K562 (cell line): ENCODE results near the gene LNPEP. TPM values are rescaled to one million over a fixed set of nuclear protein-coding genes. Genes with fewer than 3 reads are reported as not detected.

Source experiments
- ATAC-seq: fragments of 200-7000 bp; cut with Tn5 transposase; 3 replicates; pipeline ENCODE4 v1.9.1; 2020; ENCODE audit warnings: moderate library complexity
- BruUV-seq: library from RNA; stranded (reverse); fragments of 400-500 nt; replicated peaks from 2 replicates; lab custom pipeline; 2021; lab: Mats Ljungman, UMichigan
- CTCF ChIA-PET: fragments of 300-600 bp; formaldehyde crosslinking; extraction: SDS; loops from one replicate; lab custom pipeline; 2021; ENCODE audit warnings: low intra/inter-chr PET ratio; lab: Yijun Ruan, JAX
- POLR2A ChIA-PET: fragments of 300-600, 350-650 bp; sonication (Branson Sonifier 250); formaldehyde crosslinking; extraction: SDS; loops from one replicate; lab custom pipeline; 2021; ENCODE audit warnings: antibody characterized with exemption, inconsistent platforms; lab: Yijun Ruan, JAX
- DNase-seq, 4 experiments: peaks; one replicate each; pipeline versions ENCODE4 v3.0.0 to v3.0.0-alpha.2; 2011 to 2018; ENCODE audit warnings: low spot score in 3 of 4, mixed read lengths in 3 of 4; ENCODE audit errors: extremely low read depth in 1 of 4
- FAIRE-seq: peaks from 2 replicates; lab custom pipeline; 2011; peaks lifted over from hg19 to GRCh38; lab: Jason Lieb, UNC
- H2AFZ ChIP-seq: 2 replicates; pipeline ENCODE4 v1.6.0; 2011; ENCODE audit warnings: low read depth, low read length, control low read depth, inconsistent platforms
- H3K27ac ChIP-seq: fragments of 200-600 bp; 3 replicates; pipeline ENCODE4 v1.8.0; 2011; ENCODE audit warnings: low read depth, mild to moderate bottlenecking, control low read depth, inconsistent platforms, low read length, moderate library complexity, mixed read lengths; ENCODE audit errors: extremely low read depth
- H3K27me3 ChIP-seq, 2 experiments: fragments of 300-600 bp in 1 of 2; 2 replicates in 1 of 2; 3 replicates in 1 of 2; pipeline versions ENCODE4 v1.6.0 to v1.8.0; 2011; ENCODE audit warnings: inconsistent platforms in 2 of 2, low read length in 2 of 2, mild to moderate bottlenecking in 1 of 2, mixed read lengths in 1 of 2, moderate library complexity in 1 of 2; ENCODE audit not compliant: control insufficient read depth in 2 of 2, insufficient read depth in 2 of 2
- H3K36me3 ChIP-seq: fragments of 300-600 bp; 3 replicates; pipeline ENCODE4 v1.8.0; 2011; ENCODE audit warnings: mild to moderate bottlenecking, low read length, inconsistent platforms; ENCODE audit not compliant: control insufficient read depth, insufficient read depth
- H3K4me1 ChIP-seq, 2 experiments: fragments of 200-600 bp in 1 of 2; replicated peaks in 1 of 2; 2 replicates in 1 of 2; 3 replicates in 1 of 2; pipeline versions ENCODE4 v1.5.1 to v1.8.0; 2011; ENCODE audit warnings: inconsistent platforms in 2 of 2, low read length in 2 of 2, mild to moderate bottlenecking in 1 of 2, mixed read lengths in 1 of 2, moderate library complexity in 1 of 2; ENCODE audit not compliant: control insufficient read depth in 2 of 2, insufficient read depth in 2 of 2
- H3K4me2 ChIP-seq: 2 replicates; pipeline ENCODE4 v1.6.1; 2011; ENCODE audit warnings: low read length, control low read depth, inconsistent platforms, mixed read lengths; ENCODE audit not compliant: insufficient read depth
- H3K4me3 ChIP-seq: fragments of 200-600 bp; sonication (generic), shearing (Covaris generic); 2 replicates; pipeline ENCODE4 v1.5.1; 2016; ENCODE audit warnings: control low read depth, inconsistent platforms
- H3K79me2 ChIP-seq: fragments of 200-600 bp; 3 replicates; pipeline ENCODE4 v1.8.0; 2011; ENCODE audit warnings: low read length, inconsistent platforms; ENCODE audit not compliant: control insufficient read depth, insufficient read depth
- H3K9ac ChIP-seq, 2 experiments: 2 replicates each; pipeline versions ENCODE4 v1.6.0 to v1.6.1; 2011; ENCODE audit warnings: low read depth in 2 of 2, low read length in 2 of 2, control low read depth in 1 of 2, inconsistent platforms in 1 of 2, mild to moderate bottlenecking in 1 of 2, mixed read lengths in 1 of 2; ENCODE audit not compliant: insufficient read depth in 1 of 2
- H3K9me1 ChIP-seq: one replicate; pipeline ENCODE4 v1.6.0; 2011; ENCODE audit warnings: inconsistent platforms, mild to moderate bottlenecking, low read length, moderate library complexity; ENCODE audit not compliant: control insufficient read depth, insufficient read depth
- H3K9me3 ChIP-seq: replicated peaks from 2 replicates; pipeline ENCODE4 v1.5.1; 2011; ENCODE audit warnings: low read depth, low read length, inconsistent platforms; ENCODE audit not compliant: control insufficient read depth, insufficient read depth
- H4K20me1 ChIP-seq: replicated peaks from 2 replicates; pipeline ENCODE4 v1.6.1; 2011; ENCODE audit warnings: low read length, inconsistent platforms, mixed read lengths; ENCODE audit not compliant: control insufficient read depth, insufficient read depth
- CEBPB ChIP-seq: fragments of 450-650 bp; IDR thresholded peaks from 2 replicates; pipeline ENCODE4 v1.6.1; 2016; ENCODE audit warnings: missing genetic modification characterization, missing compliant biosample characterization
- FOSL1 ChIP-seq: fragments of 200-800 bp; sonication (Bioruptor generic); conservative IDR thresholded peaks from 2 replicates; pipeline ENCODE4 v1.6.1; 2016; ENCODE audit warnings: missing genetic modification characterization, missing compliant biosample characterization
- FOXA1 ChIP-seq: fragments of 450-650 bp; IDR thresholded peaks from 2 replicates; pipeline ENCODE4 v1.6.1; 2016; ENCODE audit warnings: mild to moderate bottlenecking, borderline replicate concordance
- KDM1A ChIP-seq, 2 experiments: fragments of 450-650 bp; IDR thresholded peaks; 2 replicates each; pipeline ENCODE4 v1.6.1; 2016; ENCODE audit warnings: mild to moderate bottlenecking in 2 of 2
- KDM4B ChIP-seq, 2 experiments: fragments of 450-650 bp in 1 of 2; sonication (generic) in 1 of 2; IDR thresholded peaks; 2 replicates each; pipeline ENCODE4 v1.6.1; 2016 to 2017; ENCODE audit warnings: borderline replicate concordance in 2 of 2, antibody characterized with exemption in 1 of 2, low read depth in 1 of 2, mild to moderate bottlenecking in 1 of 2
- POLR3G ChIP-seq: IDR thresholded peaks from 2 replicates; pipeline ENCODE4 v1.6.1; 2011; ENCODE audit not compliant: insufficient read length, insufficient replicate concordance; ENCODE audit errors: extremely low read depth
- RAD51 ChIP-seq: fragments of 450-650 bp; IDR thresholded peaks from 2 replicates; pipeline ENCODE4 v1.7.1; 2016; ENCODE audit warnings: low read depth, mild to moderate bottlenecking, borderline replicate concordance
- TAF1 ChIP-seq: IDR thresholded peaks from 2 replicates; pipeline ENCODE4 v1.6.1; 2011; ENCODE audit warnings: mild to moderate bottlenecking, low read length, moderate library complexity; ENCODE audit not compliant: insufficient read depth, control insufficient read depth, severe bottlenecking; ENCODE audit errors: extremely low read depth
- ZBTB1 ChIP-seq: sonication (generic); formaldehyde crosslinking; IDR thresholded peaks from 2 replicates; pipeline ENCODE4 v1.8.1; 2023; ENCODE audit warnings: missing genetic modification reagents, low read depth, mild to moderate bottlenecking, borderline replicate concordance
- ZBTB17 ChIP-seq: fragments of 450-650 bp; formaldehyde crosslinking; IDR thresholded peaks from 2 replicates; pipeline ENCODE4 v1.4.0; 2020; ENCODE audit warnings: mild to moderate bottlenecking
- ZNF324 ChIP-seq: fragments of 250-450 bp; sonication (Bioruptor Pico); IDR thresholded peaks from 2 replicates; pipeline ENCODE4 v1.4.0; 2020; ENCODE audit warnings: mild to moderate bottlenecking
- ZNF584 ChIP-seq: fragments of 200-800 bp; sonication (Bioruptor generic); IDR thresholded peaks from 2 replicates; pipeline ENCODE4 v1.6.1; 2016; ENCODE audit warnings: low read depth, mild to moderate bottlenecking, missing genetic modification characterization, missing compliant biosample characterization
- WGBS: fragments of 100-300 bp; shearing (Covaris generic); methylation state at CpG from one replicate; pipeline ENCODE4 v1.1.6; 2016; ENCODE audit warnings: low coverage, mixed read lengths; ENCODE audit not compliant: insufficient coverage; ENCODE audit errors: missing lambda C conversion rate; 5-methylcytosine and 5-hydroxymethylcytosine counted together
- in situ Hi-C: fragments of 300-500 bp; cut with MboI; formaldehyde crosslinking; loops from 4 replicates; pipeline ENCODE4 v1.15.0; 2018; ENCODE audit warnings: inconsistent platforms, mixed read lengths
- intact Hi-C: fragments of 100-400 bp; cut with micrococcal nuclease; formaldehyde crosslinking; loops from 2 replicates; pipeline ENCODE4 v1.14.2; 2022
- polyA plus RNA-seq, 8 experiments: library from polyadenylated mRNA; depleted of rRNA in 4 of 8; stranded (reverse) in 5 of 8; unstranded in 3 of 8; fragments of >200 nt; fragmentation: Nextera tagmentation in 2 of 8; fragmentation: Illumina TruSeq in 1 of 8; extraction: Ambion mirVana in 2 of 8; extraction: Trizol in 1 of 8; gene quantifications; 2 replicates each; pipeline versions ENCODE4 v1.2.1 to v1.2.3, GENCODE V29; 2011 to 2014; ENCODE audit warnings: inconsistent platforms in 1 of 8, missing spikeins in 1 of 8
- total RNA-seq, 7 experiments: library from RNA; depleted of rRNA in 6 of 7; stranded (reverse); fragments of >200 nt in 6 of 7; fragmentation: Illumina TruSeq in 2 of 7; extraction: Trizol in 2 of 7; gene quantifications; 2 replicates each; pipeline versions ENCODE4 v1.2.1 to v1.2.3, GENCODE V29; 2011 to 2021; ENCODE audit warnings: low replicate concordance in 1 of 7
- TF ChIP-seq, protein P1 (sequence below): fragments of 250-450 bp; sonication (Bioruptor Pico); IDR thresholded peaks from 2 replicates; pipeline ENCODE4 v1.8.0; 2022; ENCODE audit warnings: moderate library complexity, mild to moderate bottlenecking, inconsistent platforms
- TF ChIP-seq, protein P2 (sequence below): IDR thresholded peaks from 2 replicates; pipeline ENCODE4 v1.6.1; 2014; ENCODE audit warnings: antibody characterized with exemption
- TF ChIP-seq, protein P3 (sequence below), 2 experiments: fragments of 450-650 bp in 1 of 2; sonication (generic) in 1 of 2; formaldehyde crosslinking in 1 of 2; IDR thresholded peaks in 1 of 2; conservative IDR thresholded peaks in 1 of 2; 2 replicates each; pipeline versions ENCODE4 v1.6.1 to v1.8.1; 2016 to 2023; ENCODE audit warnings: mild to moderate bottlenecking in 2 of 2, moderate library complexity in 2 of 2, inconsistent platforms in 1 of 2, missing genetic modification reagents in 1 of 2

LNPEP gene
- total and polyA plus RNA-seq, 9 of the 15 experiments (the other 6 are each of a cell fraction or from before 2014, with no cell fraction given) = 2.6 to 27.9 (median 11.2) TPM

DNA sequence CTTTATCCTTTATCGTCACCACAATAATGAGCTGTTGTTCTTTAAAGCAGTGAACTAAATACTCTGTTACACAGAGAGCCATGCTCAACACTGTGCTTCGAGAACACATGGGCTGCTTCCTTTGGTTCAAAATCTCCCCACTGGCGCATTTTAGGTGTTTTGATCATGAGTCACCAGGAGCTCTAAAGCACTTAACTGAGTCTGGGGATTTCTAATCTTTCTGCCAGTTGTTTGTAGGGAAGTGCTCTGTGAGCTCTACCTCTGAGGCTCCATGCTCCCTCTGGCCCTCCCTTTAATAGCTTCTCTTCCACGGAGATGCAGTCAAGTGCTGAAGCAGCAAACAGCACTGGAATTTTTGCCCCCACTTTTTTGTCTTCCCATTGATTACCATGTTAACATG is 42.5 kb upstream of the LNPEP start:
- Histone ChIP-seq H3K9me3 (no peaks in the 10 kb centered on the region), H3K27ac (no peak overlapping the region), H3K4me3 (no peak overlapping the region), H3K27me3 (no peaks in the 10 kb centered on the region), H3K9ac (no peak overlapping the region), H4K20me1 (no peaks in the 10 kb centered on the region), H3K79me2 (no peaks in the 10 kb centered on the region), H3K4me1 (no peaks in the 10 kb centered on the region), H3K9me1 (no peaks in the 10 kb centered on the region), H3K4me2 (no peak overlapping the region), H2AFZ (0 out of 2 replicates have a peak overlapping the region, but pooled peaks have one; percentile 17), H3K36me3 (no peaks in the 10 kb centered on the region; the same call in 2 of the 3 replicates)
- ChIA-PET POLR2A (interaction anchor here (1.0 to 1.3 kb wide), 2 partner anchors 14 to 18 kb away, joined by 3 to 4 read pairs; no protein-coding TSS in a partner anchor), CTCF (no interaction called here)
- no peak for TF ChIP-seq ZBTB1
- no peak for TF ChIP-seq FOXA1
- no peak for TF ChIP-seq ZBTB17 (CRISPR knock-in tag)
- TF ChIP-seq, protein P1, sequence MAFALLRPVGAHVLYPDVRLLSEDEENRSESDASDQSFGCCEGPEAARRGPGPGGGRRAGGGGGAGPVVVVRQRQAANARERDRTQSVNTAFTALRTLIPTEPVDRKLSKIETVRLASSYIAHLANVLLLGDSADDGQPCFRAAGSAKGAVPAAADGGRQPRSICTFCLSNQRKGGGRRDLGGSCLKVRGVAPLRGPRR = no peak
- TF ChIP-seq, protein P2, sequence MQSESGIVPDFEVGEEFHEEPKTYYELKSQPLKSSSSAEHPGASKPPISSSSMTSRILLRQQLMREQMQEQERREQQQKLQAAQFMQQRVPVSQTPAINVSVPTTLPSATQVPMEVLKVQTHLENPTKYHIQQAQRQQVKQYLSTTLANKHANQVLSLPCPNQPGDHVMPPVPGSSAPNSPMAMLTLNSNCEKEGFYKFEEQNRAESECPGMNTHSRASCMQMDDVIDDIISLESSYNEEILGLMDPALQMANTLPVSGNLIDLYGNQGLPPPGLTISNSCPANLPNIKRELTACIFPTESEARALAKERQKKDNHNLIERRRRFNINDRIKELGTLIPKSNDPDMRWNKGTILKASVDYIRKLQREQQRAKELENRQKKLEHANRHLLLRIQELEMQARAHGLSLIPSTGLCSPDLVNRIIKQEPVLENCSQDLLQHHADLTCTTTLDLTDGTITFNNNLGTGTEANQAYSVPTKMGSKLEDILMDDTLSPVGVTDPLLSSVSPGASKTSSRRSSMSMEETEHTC = no peak
- TF ChIP-seq ZNF584 (CRISPR knock-in tag) = no peak
- TF ChIP-seq KDM1A (IDR thresholded peaks at IDR 0.05) = no peak
- no peak for TF ChIP-seq CEBPB (tag)
- no peak for TF ChIP-seq ZNF324
- no peak for TF ChIP-seq KDM4B (IDR thresholded peaks at IDR 0.05; ENCODE audit: borderline replicate concordance in 2 of 2, low read depth in 1 of 2)
- TF ChIP-seq RAD51 = no peak
- TF ChIP-seq TAF1 = no peak
- TF ChIP-seq FOSL1 (tag) = 0 out of 2 replicates have a peak, but pooled peaks have one; percentile 22
- TF ChIP-seq POLR3G = no peak
- TF ChIP-seq, protein P3, sequence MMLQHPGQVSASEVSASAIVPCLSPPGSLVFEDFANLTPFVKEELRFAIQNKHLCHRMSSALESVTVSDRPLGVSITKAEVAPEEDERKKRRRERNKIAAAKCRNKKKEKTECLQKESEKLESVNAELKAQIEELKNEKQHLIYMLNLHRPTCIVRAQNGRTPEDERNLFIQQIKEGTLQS (IDR thresholded peaks at IDR 0.05) = peak; percentile 15; the same call in 1 of the 2 replicates
- TF ChIP-seq, protein P3 (CRISPR knock-in tag; conservative IDR thresholded peaks at IDR 0.05) = no peak
- no peak for FAIRE-seq
- peak; percentile 34; the same call in 2 of the 3 replicates for ATAC-seq
- no peak for DNase-seq
- intact Hi-C loops = no loop called here
- in situ Hi-C loops = no loop called here
- 20% methylated on average over 4 of the region's 4 CpGs for WGBS
- no TSS peak for BruUV-seq
